Gastrocnemius medialis (tissue), 4 donors: Measurements from ENCODE around the gene WDR41.

Source experiments
- CTCF ChIP-seq, 5 experiments: fragments of 450-650 bp in 3 of 5; fragments of 200-600 bp in 2 of 5; sonication (generic) in 2 of 5; IDR thresholded peaks in 4 of 5; conservative IDR thresholded peaks in 1 of 5; 1 replicate in 4 of 5; 2 replicates in 1 of 5; pipeline ENCODE4 v1.5.1; 2016 to 2019; ENCODE audit warnings: antibody characterized with exemption in 5 of 5, mild to moderate bottlenecking in 3 of 5, moderate library complexity in 3 of 5
- POLR2A ChIP-seq, 2 donors: fragments of 450-650 bp; IDR thresholded peaks; one replicate each; pipeline ENCODE4 v1.6.1; 2017; ENCODE audit warnings: antibody characterized with exemption in 2 of 2, mild to moderate bottlenecking in 2 of 2, moderate library complexity in 2 of 2

GRCh38 chr5:77418601-77419581, 73.2 kb downstream of the WDR41 start:
- TF ChIP-seq CTCF (IDR thresholded peaks at IDR 0.05 in 4 of 5, conservative IDR thresholded peaks at IDR 0.05 in 1 of 5) (no peak), POLR2A (IDR thresholded peaks at IDR 0.05) (no peak)
